ENCODE measurements around the gene IKZF2. TPM values are rescaled to one million over a fixed set of nuclear protein-coding genes. Genes with fewer than 3 reads are reported as not detected.

The IKZF2 gene
- total and polyA plus RNA-seq, 7 donors: 0.29 to 11.6 (median 3.2) TPM

DNA sequence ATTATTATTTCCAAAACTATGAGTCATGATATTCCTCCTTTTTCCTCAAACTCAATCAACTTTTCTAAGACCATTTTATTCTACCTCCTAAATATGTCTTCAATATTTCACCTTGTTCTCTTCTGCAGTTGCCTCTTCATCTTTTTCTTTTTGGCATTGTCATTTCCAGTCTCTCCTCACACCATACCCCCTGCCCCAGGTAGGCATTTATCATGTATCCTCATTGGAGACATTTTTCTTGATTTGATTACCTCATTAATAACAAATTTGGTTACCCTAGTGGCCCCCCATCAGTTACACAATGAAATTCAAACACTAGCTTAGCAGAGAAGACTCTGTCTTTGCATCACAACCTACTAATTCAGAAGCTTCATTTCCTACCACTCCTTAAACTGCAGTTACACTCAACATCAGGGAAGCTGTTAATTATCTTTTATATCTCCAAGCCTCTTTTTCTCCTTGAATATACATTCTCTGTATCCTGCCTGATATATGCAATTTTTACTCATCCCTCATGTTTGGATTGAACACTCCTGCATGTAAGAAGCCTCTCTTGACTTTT lies 133.0 kb downstream of the IKZF2 start:
- no peak for DNase-seq
- Histone ChIP-seq H3K9me3 (no peaks in the 10 kb centered on the region), H3K4me1 (no peaks in the 10 kb centered on the region), H3K36me3 (ENCODE audit: insufficient read depth in 1 of 2, low read depth in 1 of 2) (peaks cover 0 to 7% of the 10 kb centered on the region in 2 donors), H3K27me3 (ENCODE audit: insufficient read depth in 3 of 3, low read length in 2 of 3) (no peaks in the 10 kb centered on the region), H3K27ac (no peak overlapping the region), H3K4me3 (no peak overlapping the region)
- TF ChIP-seq, protein P1, sequence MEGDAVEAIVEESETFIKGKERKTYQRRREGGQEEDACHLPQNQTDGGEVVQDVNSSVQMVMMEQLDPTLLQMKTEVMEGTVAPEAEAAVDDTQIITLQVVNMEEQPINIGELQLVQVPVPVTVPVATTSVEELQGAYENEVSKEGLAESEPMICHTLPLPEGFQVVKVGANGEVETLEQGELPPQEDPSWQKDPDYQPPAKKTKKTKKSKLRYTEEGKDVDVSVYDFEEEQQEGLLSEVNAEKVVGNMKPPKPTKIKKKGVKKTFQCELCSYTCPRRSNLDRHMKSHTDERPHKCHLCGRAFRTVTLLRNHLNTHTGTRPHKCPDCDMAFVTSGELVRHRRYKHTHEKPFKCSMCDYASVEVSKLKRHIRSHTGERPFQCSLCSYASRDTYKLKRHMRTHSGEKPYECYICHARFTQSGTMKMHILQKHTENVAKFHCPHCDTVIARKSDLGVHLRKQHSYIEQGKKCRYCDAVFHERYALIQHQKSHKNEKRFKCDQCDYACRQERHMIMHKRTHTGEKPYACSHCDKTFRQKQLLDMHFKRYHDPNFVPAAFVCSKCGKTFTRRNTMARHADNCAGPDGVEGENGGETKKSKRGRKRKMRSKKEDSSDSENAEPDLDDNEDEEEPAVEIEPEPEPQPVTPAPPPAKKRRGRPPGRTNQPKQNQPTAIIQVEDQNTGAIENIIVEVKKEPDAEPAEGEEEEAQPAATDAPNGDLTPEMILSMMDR (IDR thresholded peaks at IDR 0.05): no peak
- intact Hi-C loops (cut with DNase I): loop anchor here in 1 of 2 donors (10.0 kb wide), 1 partner anchor 244 kb away; no protein-coding TSS in a partner anchor
- no peak for ATAC-seq

DNA sequence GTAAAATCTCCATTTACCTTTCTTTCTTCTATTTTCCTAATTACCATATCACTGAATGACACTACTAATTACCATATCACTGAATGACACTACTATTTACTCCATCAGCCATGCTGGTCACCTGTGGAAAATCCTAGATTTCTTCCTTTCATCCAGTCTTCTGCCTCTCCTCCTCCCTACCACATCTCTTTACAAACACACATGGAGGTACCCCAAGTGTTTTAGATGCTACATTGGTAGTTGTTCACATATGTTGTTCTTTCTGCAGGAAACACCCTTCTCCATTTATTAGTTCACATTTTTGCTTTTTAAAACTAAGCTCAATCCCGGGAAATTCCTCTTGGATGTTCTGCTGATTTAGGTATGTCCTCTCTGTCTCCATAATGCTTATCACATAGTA lies 134.0 kb downstream of the IKZF2 start:
- intact Hi-C loops (cut with DNase I): loop anchor here in 1 of 2 donors (10.0 kb wide), 1 partner anchor 243 kb away; no protein-coding TSS in a partner anchor
- Histone ChIP-seq H3K9me3 (no peaks in the 10 kb centered on the region), H3K36me3 (ENCODE audit: insufficient read depth in 1 of 2, low read depth in 1 of 2) (peaks cover 0 to 7% of the 10 kb centered on the region in 2 donors), H3K4me1 (no peaks in the 10 kb centered on the region), H3K4me3 (no peak overlapping the region), H3K27ac (no peak overlapping the region), H3K27me3 (ENCODE audit: insufficient read depth in 3 of 3, low read length in 2 of 3) (no peaks in the 10 kb centered on the region)
- 91 to 100% (median 98%) methylated on average over 1 of the region's 1 CpG for WGBS, 3 donors
- DNase-seq: no peak
- ATAC-seq: no peak
- TF ChIP-seq, protein P1 (IDR thresholded peaks at IDR 0.05): no peak

DNA sequence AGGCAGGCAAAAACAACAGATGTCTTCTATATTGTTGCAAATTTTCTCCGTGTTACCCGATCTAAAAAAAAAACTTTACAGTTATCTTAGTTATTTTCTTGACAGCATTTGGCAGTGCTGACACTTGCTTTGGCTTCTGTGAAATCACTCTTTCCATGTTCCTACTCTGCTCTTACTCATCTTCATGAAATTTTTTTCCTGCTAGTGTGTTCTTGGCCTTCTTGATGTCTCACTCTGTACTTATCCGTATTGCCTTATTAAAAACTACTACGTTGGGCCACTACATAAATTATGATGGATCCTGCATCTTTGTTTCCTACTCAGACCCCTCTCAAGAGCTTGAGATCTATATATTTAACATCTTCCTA lies 134.4 kb downstream of the IKZF2 start:
- H3K36me3 ChIP-seq (ENCODE audit: insufficient read depth in 1 of 2, low read depth in 1 of 2): peaks cover 0 to 6% of the 10 kb centered on the region in 2 donors
- TF ChIP-seq, protein P1 (IDR thresholded peaks at IDR 0.05): no peak
- DNase-seq (no peak), ATAC-seq (no peak)
- 76 to 91% (median 85%) methylated on average over 4 of the region's 4 CpGs for WGBS, 3 donors
- H3K4me3 ChIP-seq: no peak overlapping the region
- intact Hi-C loops (cut with DNase I): loop anchor here in 1 of 2 donors (10.0 kb wide), 1 partner anchor 242 kb away; no protein-coding TSS in a partner anchor
- H3K27ac ChIP-seq: no peak overlapping the region
- H3K4me1 ChIP-seq: no peaks in the 10 kb centered on the region
- H3K9me3 ChIP-seq: no peaks in the 10 kb centered on the region
- no peaks in the 10 kb centered on the region for H3K27me3 ChIP-seq (ENCODE audit: insufficient read depth in 3 of 3, low read length in 2 of 3)

DNA sequence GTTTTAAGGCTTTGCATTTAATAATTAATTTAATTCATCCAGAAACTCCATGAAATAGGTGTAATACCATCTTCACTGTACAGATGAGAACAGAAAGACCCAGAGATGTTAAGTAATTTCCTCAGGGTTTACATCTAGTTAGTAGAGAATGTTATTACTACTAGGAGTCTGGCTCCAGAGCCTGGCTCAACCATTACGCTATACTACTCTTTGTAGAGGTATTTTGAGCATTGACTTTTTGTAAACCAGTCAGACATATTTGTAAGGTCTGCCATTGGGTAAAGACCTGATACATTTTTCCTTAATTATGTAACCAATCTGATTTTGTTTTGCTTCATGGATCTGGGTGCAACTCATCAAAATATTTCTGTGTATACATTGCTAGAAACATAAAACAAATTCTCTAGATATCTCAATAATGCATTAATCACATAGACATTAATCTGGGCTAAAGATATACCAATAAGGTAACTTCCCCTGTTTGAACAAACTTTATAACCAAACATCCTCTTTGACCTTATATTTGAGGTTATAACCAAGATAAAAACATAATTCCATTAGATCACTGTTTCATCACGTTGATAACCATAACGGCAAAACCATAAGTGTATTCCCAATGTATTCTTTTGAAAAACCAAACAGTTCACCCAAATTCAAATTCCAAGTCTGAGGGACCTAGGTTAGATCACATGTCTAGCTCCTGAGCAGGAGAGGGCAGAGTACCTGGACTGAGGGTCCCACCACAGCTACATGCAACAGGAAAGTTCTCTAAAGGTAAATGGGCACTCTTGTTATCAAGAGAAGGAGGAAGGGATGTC lies 135.0 kb downstream of the IKZF2 start:
- intact Hi-C loops (cut with DNase I): loop anchor here in 1 of 2 donors (10.0 kb wide), 1 partner anchor 242 kb away; no protein-coding TSS in a partner anchor
- DNase-seq: no peak
- no peak for ATAC-seq
- H3K9me3 ChIP-seq: no peaks in the 10 kb centered on the region
- no peaks in the 10 kb centered on the region for H3K27me3 ChIP-seq (ENCODE audit: insufficient read depth in 3 of 3, low read length in 2 of 3)
- TF ChIP-seq, protein P1 (IDR thresholded peaks at IDR 0.05): no peak
- 90 to 96% (median 95%) methylated on average over 3 of the region's 3 CpGs for WGBS, 3 donors
- no peak overlapping the region for H3K27ac ChIP-seq
- no peak overlapping the region for H3K4me3 ChIP-seq
- no peaks in the 10 kb centered on the region for H3K4me1 ChIP-seq
- H3K36me3 ChIP-seq (ENCODE audit: insufficient read depth in 1 of 2, low read depth in 1 of 2): no peaks in the 10 kb centered on the region

All from psoas muscle (tissue), 8 donors.